ENCODE data around the gene FAM114A2.
A peak's percentile ranks its signal among the peaks of the same experiment; 100 is the strongest.
"Not testable (repeated sequence)": the region's sequence is repeated elsewhere in the genome, so short reads cannot be mapped to it uniquely, and the experiment has no call there.

FAM114A2 gene

GRCh38 chr5:154047324-154047723 is 8.6 kb upstream of the FAM114A2 start:
- no peak for DNase-seq (ENCODE audit: low spot score)

GRCh38 chr5:154046486-154046885 is 7.8 kb upstream of the FAM114A2 start:
- no peak for DNase-seq (ENCODE audit: low spot score)

GRCh38 chr5:154044581-154044980 is 5.9 kb upstream of the FAM114A2 start:
- DNase-seq (ENCODE audit: low spot score) = no peak

- no peak for DNase-seq (ENCODE audit: low spot score)
Observed at GRCh38 chr5:154044099-154044498, 5.4 kb upstream of the FAM114A2 start.

- DNase-seq (ENCODE audit: low spot score) = no peak
Observed at GRCh38 chr5:154042766-154043165, 4.1 kb upstream of the FAM114A2 start.

GRCh38 chr5:154039458-154039829 is 734 bp upstream of the FAM114A2 start:
- DNase-seq (ENCODE audit: low spot score) = no peak

GRCh38 chr5:154038261-154038706 is 426 bp downstream of the FAM114A2 start:
- no peak for DNase-seq (ENCODE audit: low spot score)

GRCh38 chr5:154034944-154035343 is 3.8 kb downstream of the FAM114A2 start:
- no peak for DNase-seq (ENCODE audit: low spot score)

- DNase-seq (ENCODE audit: low spot score) = no peak
Observed at GRCh38 chr5:154031937-154032489, 6.7 kb downstream of the FAM114A2 start.

- DNase-seq (ENCODE audit: low spot score) = no peak
Observed at GRCh38 chr5:154025951-154026350, 12.8 kb downstream of the FAM114A2 start.

- DNase-seq (ENCODE audit: low spot score) = not testable (repeated sequence)
Observed at GRCh38 chr5:154018919-154019318, 19.8 kb downstream of the FAM114A2 start.

- no peak for DNase-seq (ENCODE audit: low spot score)
Observed at GRCh38 chr5:154015071-154015693, 23.5 kb downstream of the FAM114A2 start.

- no peak for DNase-seq (ENCODE audit: low spot score)
Observed at GRCh38 chr5:154010660-154011059, 28.1 kb downstream of the FAM114A2 start.

GRCh38 chr5:154005648-154006047 is 33.1 kb downstream of the FAM114A2 start:
- DNase-seq (ENCODE audit: low spot score) = no peak

GRCh38 chr5:154002511-154003020 is 36.1 kb downstream of the FAM114A2 start:
- no peak for DNase-seq (ENCODE audit: low spot score)

GRCh38 chr5:154002093-154002492 is 36.6 kb downstream of the FAM114A2 start:
- DNase-seq (ENCODE audit: low spot score) = no peak

- DNase-seq (ENCODE audit: low spot score) = no peak
Observed at GRCh38 chr5:154000703-154001102, 38.0 kb downstream of the FAM114A2 start.

GRCh38 chr5:153999995-154000394 is 38.7 kb downstream of the FAM114A2 start:
- DNase-seq (ENCODE audit: low spot score) = no peak

- no peak for DNase-seq (ENCODE audit: low spot score)
Observed at GRCh38 chr5:153998768-153999167, 39.9 kb downstream of the FAM114A2 start.

GRCh38 chr5:153998010-153998409 is 40.7 kb downstream of the FAM114A2 start:
- DNase-seq (ENCODE audit: low spot score) = no peak

GRCh38 chr5:153991168-153991567 is 47.5 kb downstream of the FAM114A2 start:
- DNase-seq (ENCODE audit: low spot score) = no peak

- DNase-seq (ENCODE audit: low spot score) = peak; percentile 49
Observed at GRCh38 chr5:153988510-153988909, 50.2 kb downstream of the FAM114A2 start.

GRCh38 chr5:153987301-153987700 is 51.4 kb downstream of the FAM114A2 start:
- no peak for DNase-seq (ENCODE audit: low spot score)

- peak; percentile 34 for DNase-seq (ENCODE audit: low spot score)
Observed at GRCh38 chr5:153985498-153985897, 53.2 kb downstream of the FAM114A2 start.

All from hematopoietic multipotent progenitor cell treated with erythropoietin and hydrocortisone succinate and interleukin-3 and kit ligand, for 17 days (in vitro differentiated cells).